H1 (cell line): ENCODE data around the gene GNB1L. TPM values are rescaled to one million over a fixed set of nuclear protein-coding genes. Genes with fewer than 3 reads are reported as not detected.
"Not testable (repeated sequence)": the region's sequence is repeated elsewhere in the genome, so short reads cannot be mapped to it uniquely, and the experiment has no call there.

Experiments used
- CTCF ChIA-PET: fragments of 300-600 bp; sonication (Branson Sonifier 250); formaldehyde crosslinking; loops from one replicate; lab custom pipeline; 2021; ENCODE audit not compliant: partially characterized antibody; lab: Charles Lee
- POLR2A ChIA-PET: fragments of 300-600 bp; sonication (Branson Sonifier 250); formaldehyde crosslinking; loops from one replicate; lab custom pipeline; 2021; ENCODE audit warnings: inconsistent platforms; ENCODE audit not compliant: partially characterized antibody; lab: Charles Lee
- DNase-seq, 2 experiments: peaks; one replicate each; pipeline versions ENCODE4 v3.0.0 to v3.0.0-alpha.2; 2010 to 2022; ENCODE audit warnings: low spot score in 2 of 2, low read depth in 1 of 2, mixed read lengths in 1 of 2
- FAIRE-seq: peaks from 2 replicates; lab custom pipeline; 2011; peaks lifted over from hg19 to GRCh38; lab: Jason Lieb, UNC
- H2AFZ ChIP-seq: 2 replicates; pipeline ENCODE4 v1.8.1; 2012; ENCODE audit warnings: low read length, inconsistent platforms
- H2AK5ac ChIP-seq: 2 replicates; pipeline ENCODE4 v1.6.1; 2013; ENCODE audit warnings: low read depth, low read length
- H2BK120ac ChIP-seq: replicated peaks from 2 replicates; pipeline ENCODE3; 2013; ENCODE audit warnings: low read depth, low read length, inconsistent platforms
- H2BK12ac ChIP-seq: 2 replicates; pipeline ENCODE4 v1.6.1; 2013; ENCODE audit warnings: low read depth, low read length
- H2BK15ac ChIP-seq: 2 replicates; pipeline ENCODE4 v1.6.1; 2013; ENCODE audit warnings: low read length
- H2BK20ac ChIP-seq: 2 replicates; pipeline ENCODE4 v1.6.1; 2013; ENCODE audit warnings: low read length
- H2BK5ac ChIP-seq: 2 replicates; pipeline ENCODE4 v1.6.1; 2013; ENCODE audit warnings: low read depth, low read length
- H3K14ac ChIP-seq: 2 replicates; pipeline ENCODE4 v1.6.1; 2013; ENCODE audit warnings: inconsistent platforms; ENCODE audit not compliant: insufficient read length
- H3K18ac ChIP-seq: 2 replicates; pipeline ENCODE4 v1.6.1; 2013; ENCODE audit warnings: low read length; ENCODE audit errors: extremely low read depth
- H3K23ac ChIP-seq: 2 replicates; pipeline ENCODE4 v1.6.1; 2013; ENCODE audit warnings: inconsistent platforms; ENCODE audit not compliant: insufficient read length
- H3K23me2 ChIP-seq: 2 replicates; pipeline ENCODE4 v1.6.1; 2013; ENCODE audit warnings: low read depth, low read length
- H3K27ac ChIP-seq: 2 replicates; pipeline ENCODE4 v1.6.1; 2011; ENCODE audit warnings: low read depth, low read length, inconsistent platforms
- H3K27me3 ChIP-seq, 4 experiments: replicated peaks in 1 of 4; 1 replicate in 1 of 4; 2 replicates in 3 of 4; pipeline versions ENCODE4 v1.6.1 to v1.8.1; 2011 to 2013; ENCODE audit warnings: low read length in 3 of 4, mild to moderate bottlenecking in 3 of 4, inconsistent platforms in 2 of 4, mixed read lengths in 2 of 4, moderate library complexity in 1 of 4; ENCODE audit not compliant: control insufficient read depth in 3 of 4, insufficient read depth in 3 of 4; ENCODE audit errors: extremely low read depth in 1 of 4
- H3K36me3 ChIP-seq, 4 experiments: 2 replicates each; pipeline versions ENCODE4 v1.6.1 to v1.8.1; 2011 to 2013; ENCODE audit warnings: mild to moderate bottlenecking in 4 of 4, low read length in 3 of 4, moderate library complexity in 2 of 4, control low read depth in 1 of 4, inconsistent platforms in 1 of 4; ENCODE audit not compliant: insufficient read depth in 4 of 4, control insufficient read depth in 2 of 4
- H3K4ac ChIP-seq: replicated peaks from 2 replicates; pipeline ENCODE3; 2013; ENCODE audit warnings: low read length, low read depth, mixed read lengths, inconsistent platforms; ENCODE audit not compliant: insufficient read length
- H3K4me1 ChIP-seq, 4 experiments: replicated peaks in 1 of 4; 1 replicate in 1 of 4; 2 replicates in 3 of 4; pipeline versions ENCODE4 v1.6.1 to v1.8.1; 2011 to 2013; ENCODE audit warnings: low read length in 3 of 4, inconsistent platforms in 2 of 4, mixed read lengths in 1 of 4; ENCODE audit not compliant: insufficient read depth in 4 of 4, control insufficient read depth in 3 of 4
- H3K4me2 ChIP-seq, 2 experiments: 2 replicates each; pipeline versions ENCODE4 v1.6.1 to v1.8.1; 2011 to 2013; ENCODE audit warnings: low read depth in 2 of 2, low read length in 2 of 2, control low read depth in 1 of 2, inconsistent platforms in 1 of 2, mild to moderate bottlenecking in 1 of 2; ENCODE audit not compliant: insufficient read depth in 1 of 2
- H3K4me3 ChIP-seq, 4 experiments: fragments of 200-600, 300-600 bp in 1 of 4; sonication (generic), shearing (Covaris generic), sonication (Bioruptor Twin) in 1 of 4; 2 replicates each; pipeline versions ENCODE4 v1.5.1 to v1.8.1; 2011 to 2016; ENCODE audit warnings: low read length in 4 of 4, low read depth in 3 of 4, control low read depth in 2 of 4, inconsistent platforms in 2 of 4, mild to moderate bottlenecking in 2 of 4, mixed read lengths in 1 of 4, moderate library complexity in 1 of 4; ENCODE audit not compliant: insufficient read depth in 2 of 4; ENCODE audit errors: extremely low read depth in 1 of 4
- H3K56ac ChIP-seq: replicated peaks from 2 replicates; pipeline ENCODE3; 2013; ENCODE audit warnings: low read depth, mild to moderate bottlenecking, mixed read lengths, low read length, inconsistent platforms; ENCODE audit not compliant: insufficient read length
- H3K79me1 ChIP-seq: 2 replicates; pipeline ENCODE4 v1.6.1; 2013; ENCODE audit warnings: low read depth, low read length, control low read depth
- H3K79me2 ChIP-seq, 2 experiments: 2 replicates each; pipeline versions ENCODE4 v1.6.1 to v1.8.1; 2012 to 2013; ENCODE audit warnings: low read length in 2 of 2, mild to moderate bottlenecking in 2 of 2, inconsistent platforms in 1 of 2; ENCODE audit not compliant: insufficient read depth in 2 of 2, control insufficient read depth in 1 of 2
- H3K9ac ChIP-seq, 4 experiments: replicated peaks in 1 of 4; 1 replicate in 1 of 4; 2 replicates in 3 of 4; pipeline versions ENCODE4 v1.6.1 to v1.8.1; 2011 to 2013; ENCODE audit warnings: low read depth in 3 of 4, low read length in 3 of 4, control low read depth in 2 of 4, mild to moderate bottlenecking in 2 of 4, moderate library complexity in 2 of 4, inconsistent platforms in 1 of 4; ENCODE audit errors: extremely low read depth in 1 of 4
- H3K9me3 ChIP-seq, 2 experiments: 2 replicates each; pipeline versions ENCODE4 v1.6.1 to v1.8.1; 2012 to 2013; ENCODE audit warnings: mild to moderate bottlenecking in 2 of 2, moderate library complexity in 2 of 2, control low read depth in 1 of 2, inconsistent platforms in 1 of 2, low read depth in 1 of 2, low read length in 1 of 2, mixed read lengths in 1 of 2; ENCODE audit not compliant: insufficient read depth in 2 of 2
- H4K20me1 ChIP-seq, 2 experiments: replicated peaks in 1 of 2; 2 replicates each; pipeline versions ENCODE3 to v1.8.1; 2011 to 2013; ENCODE audit warnings: inconsistent platforms in 2 of 2, low read length in 2 of 2, mild to moderate bottlenecking in 1 of 2; ENCODE audit not compliant: insufficient read depth in 2 of 2, control insufficient read depth in 1 of 2
- H4K5ac ChIP-seq: 2 replicates; pipeline ENCODE4 v1.6.1; 2013; ENCODE audit warnings: low read length, low read depth, mixed read lengths, inconsistent platforms; ENCODE audit not compliant: insufficient read length
- H4K8ac ChIP-seq: 2 replicates; pipeline ENCODE4 v1.8.0; 2013; ENCODE audit warnings: mild to moderate bottlenecking, moderate library complexity, low read length, inconsistent platforms; ENCODE audit not compliant: insufficient read depth; ENCODE audit errors: extremely low read depth
- H4K91ac ChIP-seq: replicated peaks from 2 replicates; pipeline ENCODE3; 2013; ENCODE audit warnings: low read length, mixed read lengths, inconsistent platforms; ENCODE audit not compliant: insufficient read length
- WGBS, 2 experiments: shearing (Covaris generic) in 1 of 2; methylation state at CpG; one replicate each; pipeline versions ENCODE4 v1.1.6 to v1.1.7; 2013 to 2015; ENCODE audit warnings: low lambda C conversion rate in 2 of 2, mixed read lengths in 2 of 2, inconsistent platforms in 1 of 2, low coverage in 1 of 2, missing lambda C conversion rate in 1 of 2; ENCODE audit not compliant: insufficient replicate concordance in 2 of 2, insufficient coverage in 1 of 2, insufficient read length in 1 of 2; ENCODE audit errors: extremely low coverage in 1 of 2, missing lambda C conversion rate in 1 of 2; 5-methylcytosine and 5-hydroxymethylcytosine counted together
- polyA plus RNA-seq, 7 experiments: library from polyadenylated mRNA; depleted of rRNA in 3 of 7; stranded (reverse) in 5 of 7; unstranded in 2 of 7; fragments of >200 nt in 5 of 7; fragments of 200-250 nt in 2 of 7; gene quantifications; 1 replicate in 5 of 7; 2 replicates in 1 of 7; 4 replicates in 1 of 7; pipeline versions ENCODE4 v1.2.1 to v1.2.3, GENCODE V29; 2011 to 2013; ENCODE audit warnings: missing spikeins in 2 of 7, mixed read lengths in 2 of 7
- total RNA-seq: library from RNA; stranded (reverse); fragmentation: NEBNext Ultra II Directional; extraction: Animal tissue kit (Norgen Biotek cat#: 25700); gene quantifications from 2 replicates; pipeline ENCODE4 v1.2.1, GENCODE V29; 2021

The GNB1L gene
- total and polyA plus RNA-seq, 2 of the 8 experiments (the other 6 are each of a cell fraction or from before 2014, with no cell fraction given), result 14.0 to 15.6 TPM

GRCh38 chr22:19833327-19833726 is 21.3 kb downstream of the GNB1L start:
- H2BK12ac ChIP-seq, H2AFZ ChIP-seq, H3K23me2 ChIP-seq, H3K18ac ChIP-seq, H3K9me3 ChIP-seq, H3K14ac ChIP-seq, H3K27ac ChIP-seq, H3K56ac ChIP-seq, H3K4me1 ChIP-seq, H3K4ac ChIP-seq, H4K20me1 ChIP-seq, H3K79me2 ChIP-seq, H2BK20ac ChIP-seq, H3K23ac ChIP-seq, FAIRE-seq, H3K36me3 ChIP-seq, H4K91ac ChIP-seq, H4K8ac ChIP-seq, H2AK5ac ChIP-seq, H3K9ac ChIP-seq, H3K27me3 ChIP-seq, H2BK120ac ChIP-seq, H2BK15ac ChIP-seq, H3K79me1 ChIP-seq, H3K4me3 ChIP-seq, H2BK5ac ChIP-seq, H3K4me2 ChIP-seq, DNase-seq, H4K5ac ChIP-seq: not testable (repeated sequence)
- 78% methylated on average over 9 of the region's 9 CpGs; no CpG with 5 or more reads in 1 of the 2 experiments for whole genome bisulfite sequencing, 2 experiments
- CTCF ChIA-PET, result interaction anchor here (0.8 to 3.3 kb wide), 7 partner anchors 8 to 79 kb away, joined by 3 to 14 read pairs (median 4); no protein-coding TSS in a partner anchor
- POLR2A ChIA-PET, result interaction anchor here (1.0 to 2.1 kb wide), 2 partner anchors 8 to 13 kb away, joined by 5 to 6 read pairs; no protein-coding TSS in a partner anchor
